ENCODE data around the gene SYT1.

- TF ChIP-seq POLR2A (IDR thresholded peaks at IDR 0.05) (no peak), CTCF (IDR thresholded peaks at IDR 0.05) (no peak)
Measured at GRCh38 chr12:79415746-79416435, 551.3 kb downstream of the SYT1 start.

All from uterus (tissue), 2 donors.